Body of pancreas (tissue), 4 donors: Measurements from ENCODE around the gene TMEM167B. TPM values are rescaled to one million over a fixed set of nuclear protein-coding genes. Genes with fewer than 3 reads are reported as not detected.

ENCODE experiments used
- ATAC-seq: fragments of 150-250 bp; one replicate; pipeline ENCODE4 v1.9.1; 2016
- DNase-seq, 4 donors: peaks; one replicate each; pipeline ENCODE4 v3.0.0-alpha.2; 2019
- H3K27ac ChIP-seq, 4 donors: fragments of 200-600 bp; sonication (generic); 1 replicate in 3 of 4; 2 replicates in 1 of 4; pipeline versions ENCODE4 v1.5.1 to v1.6.1; 2016 to 2019; ENCODE audit warnings: mild to moderate bottlenecking in 1 of 4, mixed read lengths in 1 of 4, moderate library complexity in 1 of 4
- H3K27me3 ChIP-seq, 2 donors: fragments of 200-600 bp; sonication (generic); one replicate each; pipeline ENCODE4 v1.6.0; 2016; ENCODE audit warnings: mild to moderate bottlenecking in 1 of 2
- H3K36me3 ChIP-seq, 2 donors: fragments of 200-600 bp; sonication (generic); replicated peaks in 1 of 2; 2 replicates each; pipeline ENCODE4 v1.5.1; 2016; ENCODE audit warnings: low read depth in 2 of 2; ENCODE audit not compliant: insufficient read depth in 1 of 2
- H3K4me1 ChIP-seq: fragments of 200-600 bp; sonication (generic); one replicate; pipeline ENCODE4 v1.6.0; 2016
- H3K4me3 ChIP-seq, 2 donors: fragments of 200-600 bp; sonication (generic); 1 replicate in 1 of 2; 2 replicates in 1 of 2; pipeline ENCODE4 v1.5.1; 2016 to 2019
- H3K9me3 ChIP-seq, 3 donors: fragments of 200-600 bp; sonication (generic); 1 replicate in 2 of 3; 2 replicates in 1 of 3; pipeline ENCODE4 v1.5.1; 2016
- CTCF ChIP-seq, 7 experiments: fragments of 450-650 bp in 4 of 7; fragments of 200-600 bp in 3 of 7; sonication (generic) in 3 of 7; IDR thresholded peaks; one replicate each; pipeline ENCODE4 v1.5.1; 2016 to 2019; ENCODE audit warnings: antibody characterized with exemption in 7 of 7
- POLR2A ChIP-seq, 3 donors: fragments of 450-650 bp; IDR thresholded peaks; one replicate each; pipeline ENCODE4 v1.6.1; 2016; ENCODE audit warnings: antibody characterized with exemption in 3 of 3, mild to moderate bottlenecking in 2 of 3
- WGBS, 2 donors: methylation state at CpG; one replicate each; pipeline ENCODE4 v1.1.5; 2017; 5-methylcytosine and 5-hydroxymethylcytosine counted together
- intact Hi-C: fragments of 100-400 bp; cut with DNase I; formaldehyde crosslinking; loops from one replicate; pipeline ENCODE4 v1.15.1; 2023
- total RNA-seq, 2 donors: library from RNA; depleted of rRNA; stranded (reverse); fragments of >200 nt; gene quantifications; one replicate each; pipeline ENCODE4 v1.1.0, GENCODE V29; 2016

The TMEM167B gene
- total RNA-seq, 2 donors from 2014 or later = 5.3 to 12.7 TPM

GRCh38 chr1:109099938-109100773, 9.6 kb downstream of the TMEM167B start:
- Histone ChIP-seq H3K4me1 (peaks cover 18% of the 10 kb centered on the region), H3K27me3 (no peaks in the 10 kb centered on the region), H3K4me3 (peak overlapping the region; percentile 75 to 90), H3K9me3 (no peaks in the 10 kb centered on the region), H3K36me3 (no peaks in the 10 kb centered on the region), H3K27ac (peak overlapping the region; percentile 86 to 90 (median 86))
- intact Hi-C loops = loop anchor here (10.0 kb wide), 1 partner anchor 95 kb away; no protein-coding TSS in a partner anchor
- 0% methylated on average over 37 to 73 of the region's 77 CpGs for WGBS, 2 donors
- TF ChIP-seq POLR2A (IDR thresholded peaks at IDR 0.05) = peak; percentile 90 to 99 (median 98)
- peak; percentile 74 to 97 (median 90) for TF ChIP-seq CTCF (IDR thresholded peaks at IDR 0.05)
- peak; percentile 96 to 97 (median 96) for DNase-seq
- peak; percentile 98 for ATAC-seq

- DNase-seq = no peak
- H3K4me1 ChIP-seq = peaks cover 16% of the 10 kb centered on the region
- no peak for ATAC-seq
- WGBS, 2 donors = 87 to 89% methylated on average over 14 to 20 of the region's 20 CpGs
- no peaks in the 10 kb centered on the region for H3K9me3 ChIP-seq
- no peak overlapping the region for H3K27ac ChIP-seq
- no peak overlapping the region for H3K4me3 ChIP-seq
- no peaks in the 10 kb centered on the region for H3K27me3 ChIP-seq
- no peaks in the 10 kb centered on the region for H3K36me3 ChIP-seq
- TF ChIP-seq POLR2A (IDR thresholded peaks at IDR 0.05) (no peak), CTCF (IDR thresholded peaks at IDR 0.05) (no peak)
- intact Hi-C loops = loop anchor here (10.0 kb wide), 1 partner anchor 90 kb away; no protein-coding TSS in a partner anchor
These were observed 14.0 kb downstream of the TMEM167B start for GRCh38 chr1:109104364-109105151.

- Histone ChIP-seq H3K9me3 (no peaks in the 10 kb centered on the region), H3K27ac (no peak overlapping the region), H3K36me3 (no peaks in the 10 kb centered on the region), H3K27me3 (no peaks in the 10 kb centered on the region), H3K4me1 (peaks cover 13% of the 10 kb centered on the region), H3K4me3 (no peak overlapping the region)
- intact Hi-C loops = loop anchor here (10.0 kb wide), 1 partner anchor 89 kb away; no protein-coding TSS in a partner anchor
- no peak for ATAC-seq
- DNase-seq = no peak
- TF ChIP-seq POLR2A (IDR thresholded peaks at IDR 0.05) (no peak), CTCF (IDR thresholded peaks at IDR 0.05) (no peak)
- WGBS, 2 donors = 57 to 58% methylated on average over 4 of the region's 4 CpGs
These were observed 15.3 kb downstream of the TMEM167B start for GRCh38 chr1:109105881-109106280.

GRCh38 chr1:109107785-109108184, 17.2 kb downstream of the TMEM167B start:
- peaks cover 6% of the 10 kb centered on the region for H3K4me1 ChIP-seq
- no peak overlapping the region for H3K27ac ChIP-seq
- TF ChIP-seq CTCF (IDR thresholded peaks at IDR 0.05) = no peak
- TF ChIP-seq POLR2A (IDR thresholded peaks at IDR 0.05) = no peak
- ATAC-seq (no peak), DNase-seq (no peak)
- WGBS, 2 donors = 78 to 84% methylated on average over 7 of the region's 7 CpGs
- no peaks in the 10 kb centered on the region for H3K27me3 ChIP-seq
- no peaks in the 10 kb centered on the region for H3K36me3 ChIP-seq
- no peak overlapping the region for H3K4me3 ChIP-seq
- no peaks in the 10 kb centered on the region for H3K9me3 ChIP-seq
- intact Hi-C loops = loop anchor here (10.0 kb wide), 1 partner anchor 87 kb away; no protein-coding TSS in a partner anchor
